HG03442 (cell line): ENCODE results near the gene FAM120A.

Experiments
- ATAC-seq: cut with Tn5 transposase; IDR thresholded peaks from one replicate; pipeline ENCODE4 v1.9.1; 2021; ENCODE audit warnings: mild to moderate bottlenecking, moderate library complexity; ENCODE audit not compliant: unreplicated experiment

Gene FAM120A

DNA sequence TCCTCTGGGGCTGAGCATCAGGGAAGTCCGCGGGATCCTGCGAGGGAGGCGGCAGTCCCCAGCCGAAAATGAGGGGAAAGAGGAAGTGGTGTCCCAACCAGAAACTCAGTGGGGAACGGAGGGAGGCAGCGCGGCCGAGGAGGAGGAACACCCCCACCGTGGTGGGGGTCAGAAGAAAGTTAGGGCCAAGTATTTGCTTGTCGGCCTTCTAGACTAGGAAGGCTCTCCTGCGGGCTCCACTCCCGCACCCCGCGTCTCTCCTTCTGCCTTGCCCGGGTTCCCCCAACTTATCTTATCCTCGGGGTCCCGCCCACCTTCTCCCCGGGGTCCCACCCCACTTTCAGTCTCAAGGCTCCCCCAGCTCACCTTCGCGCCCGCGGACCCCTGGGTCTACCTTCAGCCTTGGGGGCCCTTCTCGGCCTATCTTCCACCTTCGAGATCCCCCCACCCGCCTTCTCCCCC, 124.3 kb downstream of the FAM120A start:
- ATAC-seq: peak; percentile 23

DNA sequence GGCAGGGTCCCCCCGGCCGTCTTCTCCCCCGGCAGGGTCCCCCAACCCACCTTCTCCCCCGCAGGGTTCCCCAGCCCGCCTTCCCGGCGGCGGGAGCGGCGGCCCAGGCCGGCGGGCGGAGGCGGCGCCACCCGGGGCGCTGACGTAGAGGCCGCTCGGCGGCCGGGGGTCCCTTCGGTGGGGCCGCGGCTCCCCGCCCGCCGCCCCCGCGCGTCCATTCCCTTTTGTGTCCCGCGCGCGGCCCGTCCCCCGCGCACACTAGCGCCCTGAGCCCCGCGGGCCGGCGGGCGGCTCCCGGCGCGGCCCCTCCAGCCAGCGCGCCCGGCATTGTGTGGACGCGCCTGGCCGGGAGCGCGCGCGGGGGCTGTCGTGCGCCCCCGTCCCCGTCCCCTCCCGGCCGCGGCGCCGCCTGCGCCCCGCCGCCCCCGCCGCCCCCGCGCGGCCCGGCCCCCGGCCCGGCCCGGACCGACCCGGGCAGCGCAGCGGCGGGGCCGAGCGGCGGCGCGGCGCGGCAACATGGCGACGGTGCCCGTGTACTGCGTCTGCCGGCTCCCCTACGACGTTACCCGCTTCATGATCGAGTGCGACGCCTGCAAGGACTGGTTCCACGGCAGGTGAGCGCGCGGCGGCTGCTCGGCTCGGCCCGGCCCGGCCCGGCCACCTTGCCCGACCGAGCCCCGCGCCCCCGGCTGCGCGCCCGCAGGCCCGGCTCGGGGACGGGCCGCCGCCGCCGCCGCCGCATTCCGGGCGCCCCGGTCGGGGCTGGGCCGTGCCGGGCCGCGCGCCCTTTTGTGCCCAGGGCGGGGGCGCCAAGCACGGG, 125.0 kb downstream of the FAM120A start, which contains the start of gene PHF2:
TSS of gene PHF2 (plus strand) at position 327 of the 820 bp plus-strand sequence. CDS start at position 517, 190 bp downstream.
- ATAC-seq: peak; percentile 35

DNA sequence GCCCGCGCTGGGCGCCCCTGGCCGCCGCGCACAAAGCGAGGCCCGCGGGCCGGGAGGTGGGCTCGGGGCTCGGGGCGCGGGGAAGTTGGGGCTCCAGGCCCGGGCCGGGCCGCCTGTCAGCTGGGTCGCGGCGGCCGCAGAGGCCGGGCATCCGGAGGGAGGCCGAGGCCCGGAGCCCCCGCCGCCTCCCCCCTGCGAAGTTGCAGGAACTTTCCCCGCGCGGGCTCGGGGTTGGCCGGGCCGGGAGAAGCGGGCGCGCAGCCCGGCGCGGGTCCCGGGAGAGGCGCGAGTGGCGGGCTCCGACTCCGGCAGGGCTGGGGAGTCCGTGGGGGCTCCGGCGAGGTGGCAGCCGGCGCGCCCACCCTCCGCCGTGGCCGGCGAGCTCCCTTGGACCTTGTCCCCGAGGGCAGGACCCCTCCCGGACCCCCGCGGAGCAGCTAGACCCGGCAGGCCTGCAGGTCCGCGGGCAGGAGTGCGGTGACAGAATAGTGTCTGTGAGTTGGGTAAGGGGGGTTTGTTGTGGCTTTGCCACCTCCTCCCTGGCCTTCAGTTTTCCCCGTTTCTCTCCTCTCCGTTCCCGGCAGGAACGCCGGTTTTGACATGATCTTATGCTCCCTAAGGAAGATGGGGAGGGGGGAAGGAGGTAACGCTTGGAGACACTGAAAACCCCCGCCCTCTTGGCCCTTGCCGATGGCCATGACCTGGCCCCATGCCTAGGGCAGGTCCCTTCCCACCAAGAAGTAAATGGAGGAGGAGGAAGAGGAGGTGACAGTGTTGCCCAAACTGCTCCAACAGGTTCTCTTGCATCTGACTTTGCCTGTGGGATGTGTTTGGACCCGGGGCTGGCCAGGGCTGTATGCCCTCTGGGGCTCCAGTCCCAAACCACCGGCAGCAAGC, 125.8 kb downstream of the FAM120A start:
- peak; percentile 25 for ATAC-seq

DNA sequence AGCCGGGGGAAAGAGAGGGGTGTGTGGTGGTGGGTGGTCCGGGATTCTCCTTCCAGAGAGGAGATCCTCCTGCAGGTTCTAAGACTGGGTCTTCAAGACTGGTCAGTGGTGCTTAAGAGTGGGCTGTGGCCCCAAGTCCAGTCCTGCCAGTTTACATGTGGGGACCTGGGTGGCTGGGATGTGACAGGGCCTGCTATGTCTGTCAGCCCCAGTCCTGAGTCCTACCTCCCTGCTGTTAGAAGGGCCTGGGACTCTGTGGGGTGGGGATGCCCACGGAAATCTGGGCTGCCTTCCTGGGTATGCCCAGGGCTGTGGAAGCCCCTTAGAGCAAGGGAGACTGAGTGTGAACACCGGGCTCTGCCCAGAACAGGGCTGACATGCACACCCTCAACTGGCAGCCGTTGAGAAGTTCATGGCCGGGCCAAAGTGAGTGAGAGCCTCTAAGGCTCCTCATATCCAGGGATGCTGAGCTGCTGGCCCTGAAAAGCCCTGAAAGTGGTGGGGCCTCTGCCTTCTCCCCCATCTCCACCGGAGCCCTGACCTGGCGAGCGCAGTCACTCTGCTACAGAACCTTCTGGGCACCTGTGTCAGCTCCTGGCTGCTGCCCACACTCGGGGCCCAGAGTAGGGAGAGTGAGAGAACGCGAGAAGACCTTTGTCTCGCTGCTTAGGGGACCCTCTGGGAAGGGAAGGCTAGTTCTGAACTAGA, 126.6 kb downstream of the FAM120A start:
- no peak for ATAC-seq

DNA sequence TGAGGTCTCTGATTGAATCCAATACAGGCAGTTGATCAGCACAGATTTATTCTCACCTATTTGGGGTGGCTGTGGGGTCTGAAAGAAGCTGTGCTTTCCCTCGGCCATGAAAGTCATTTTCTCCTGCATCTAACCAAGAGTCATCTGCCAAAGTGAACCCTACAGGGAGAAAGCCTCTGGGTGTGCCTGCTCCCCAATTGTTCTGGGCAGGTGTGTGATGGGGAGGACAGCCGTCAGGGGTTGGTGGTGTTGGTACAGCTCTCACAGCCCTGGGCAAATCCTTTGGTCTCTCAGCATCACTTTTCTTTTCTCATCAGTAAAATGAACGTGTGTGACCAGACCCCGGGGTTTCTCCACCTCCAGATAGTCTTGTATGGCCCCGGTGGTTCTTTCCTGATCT, 127.4 kb downstream of the FAM120A start:
- no peak for ATAC-seq

- no peak for ATAC-seq
Measured at GRCh38 chr9:93579711-93580516, 128.4 kb downstream of the FAM120A start.

- ATAC-seq: no peak
Measured at GRCh38 chr9:93580654-93581380, 129.3 kb downstream of the FAM120A start.

DNA sequence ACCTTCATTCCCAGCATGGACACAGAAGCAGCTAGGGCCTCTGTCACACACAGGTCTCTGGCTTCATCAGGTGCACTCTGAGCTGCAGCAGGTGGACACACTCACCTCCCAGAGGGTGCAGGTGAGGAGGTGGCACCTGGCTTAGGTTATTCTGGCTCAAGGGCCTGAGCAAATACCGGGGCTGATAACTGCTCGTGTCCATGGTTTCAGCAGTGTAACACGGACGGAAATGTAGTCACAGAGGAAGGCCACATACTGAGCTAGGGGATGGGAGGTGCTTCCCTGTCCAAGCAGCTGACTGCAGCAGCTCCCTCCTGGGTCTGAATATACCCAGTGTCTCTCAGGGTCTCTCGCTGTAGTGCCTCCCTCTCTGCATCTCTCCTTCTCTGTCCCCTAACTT, 130.6 kb downstream of the FAM120A start:
- ATAC-seq: no peak

GRCh38 chr9:93582550-93582949, 131.1 kb downstream of the FAM120A start:
- ATAC-seq: no peak

- ATAC-seq: no peak
Measured at GRCh38 chr9:93585259-93585658, 133.8 kb downstream of the FAM120A start.

DNA sequence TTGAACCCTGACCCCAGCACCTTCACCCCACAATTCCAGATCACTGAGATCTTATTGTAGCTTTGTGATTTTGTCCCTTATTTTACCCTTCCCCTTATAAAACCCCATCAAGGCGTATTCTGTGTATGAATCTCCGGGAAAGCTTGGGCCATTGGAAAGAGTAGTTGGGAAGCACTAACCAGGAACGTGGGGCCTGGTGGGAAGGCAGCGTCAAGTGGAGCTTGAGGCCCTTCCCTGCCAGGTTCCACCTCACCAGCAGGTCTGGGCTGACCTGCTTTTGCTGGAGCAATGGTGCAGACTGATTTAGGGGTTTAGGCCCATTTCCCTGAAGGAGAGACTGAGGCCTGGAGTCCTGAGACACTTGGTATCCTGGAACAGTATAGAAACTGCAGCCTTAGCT, 134.2 kb downstream of the FAM120A start:
- ATAC-seq: no peak

DNA sequence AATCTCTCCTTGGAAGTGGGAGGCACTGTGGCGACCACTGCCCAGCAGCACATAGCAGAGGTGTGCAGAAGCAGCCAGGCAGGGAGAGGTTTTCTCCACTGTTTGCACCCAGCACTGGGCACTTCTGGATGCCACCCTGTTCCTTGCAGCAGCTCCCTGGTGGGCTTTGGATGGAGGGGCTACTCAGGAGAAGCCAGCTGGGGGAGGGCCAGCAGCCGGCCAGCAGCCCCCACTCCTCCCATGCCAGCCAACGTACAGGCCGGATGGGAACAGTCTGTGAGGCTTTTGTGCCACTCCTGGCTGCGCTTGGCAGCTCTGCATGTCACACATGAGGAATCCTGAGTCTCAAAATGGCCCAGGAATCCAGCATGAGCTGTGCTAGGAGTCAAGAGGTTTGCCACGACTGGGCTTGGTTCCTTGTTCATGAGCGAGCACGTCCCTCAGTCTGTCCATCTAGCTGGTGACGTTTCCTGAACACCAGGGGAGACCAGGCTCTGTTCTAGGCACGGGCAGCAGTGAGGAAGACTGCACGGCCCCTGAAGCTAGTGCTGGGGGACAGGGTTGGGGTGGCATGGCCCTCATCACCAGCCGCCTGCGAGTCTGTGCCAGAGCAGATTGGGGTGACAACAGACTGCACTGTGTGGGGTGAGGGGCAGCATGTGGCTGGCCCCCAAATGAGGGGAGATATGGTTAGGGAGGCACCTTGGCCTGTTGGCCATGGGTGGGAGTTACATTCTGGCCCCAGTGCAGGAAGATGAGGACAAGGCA, 135.0 kb downstream of the FAM120A start:
- ATAC-seq: no peak

GRCh38 chr9:93587284-93587650, 135.8 kb downstream of the FAM120A start:
- no peak for ATAC-seq

DNA sequence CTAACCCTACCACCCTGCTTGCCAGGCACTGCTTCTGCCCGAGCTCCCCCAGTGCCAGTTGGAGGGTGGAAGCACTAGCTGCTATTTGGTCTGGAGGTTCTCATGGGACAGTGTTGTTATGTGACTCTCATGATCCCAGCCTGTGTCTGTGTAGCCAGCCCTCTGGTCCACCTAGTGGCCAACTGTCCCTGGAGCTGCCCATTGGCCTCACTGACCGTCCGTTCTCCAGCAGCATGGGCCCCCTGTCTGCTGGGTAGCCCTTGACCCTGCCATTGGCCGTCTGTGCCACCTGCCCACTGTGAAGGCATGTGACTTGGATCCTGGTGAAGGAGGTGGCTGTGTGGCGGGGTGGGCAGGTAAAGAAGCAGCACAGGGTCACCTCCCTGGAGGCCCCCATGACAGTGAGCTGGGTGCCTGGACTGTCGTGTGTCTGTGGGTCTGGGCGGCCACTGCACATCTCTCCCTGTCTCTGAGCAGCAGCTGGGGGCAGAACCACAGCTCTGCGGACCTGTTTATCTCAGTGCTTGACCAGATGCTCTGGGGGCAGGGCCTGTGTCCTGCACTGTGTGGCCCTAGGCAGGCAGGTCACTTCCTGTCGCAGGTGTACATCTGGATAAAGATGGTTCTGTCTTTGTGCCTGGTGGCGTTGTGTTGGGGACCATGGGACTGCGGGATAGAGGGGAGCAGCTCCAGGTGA, 136.3 kb downstream of the FAM120A start:
- ATAC-seq: no peak

GRCh38 chr9:93588641-93589609, 137.4 kb downstream of the FAM120A start:
- ATAC-seq: no peak

DNA sequence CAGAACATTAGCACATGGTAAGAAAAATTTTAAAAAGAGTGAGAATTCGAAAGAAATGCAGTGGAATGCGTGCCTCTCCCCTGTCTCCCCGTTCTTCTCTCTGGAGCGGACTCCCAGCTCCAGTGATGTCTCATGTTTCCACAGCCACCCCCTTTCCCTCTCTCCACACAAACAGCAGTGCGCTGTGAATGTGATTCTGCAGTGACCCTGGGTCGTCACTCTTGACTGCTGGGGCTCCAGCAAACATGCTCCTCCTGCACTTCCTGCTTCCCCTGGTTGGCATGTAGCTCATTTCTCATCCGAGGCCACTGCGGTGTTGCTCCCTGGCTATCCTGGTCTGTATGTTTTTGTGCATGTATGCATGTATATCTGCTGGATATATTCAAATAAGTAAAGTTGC, 138.2 kb downstream of the FAM120A start:
- ATAC-seq: no peak

GRCh38 chr9:93590609-93591234, 139.2 kb downstream of the FAM120A start:
- no peak for ATAC-seq
